Vagina (tissue), 2 donors: ENCODE data around the gene SLFN11.
"Not testable (repeated sequence)": the region's sequence is repeated elsewhere in the genome, so short reads cannot be mapped to it uniquely, and the experiment has no call there.

Experiments
- POLR2A ChIP-seq, 2 donors: fragments of 450-650 bp; IDR thresholded peaks; one replicate each; pipeline ENCODE4 v1.6.1; 2017; ENCODE audit warnings: antibody characterized with exemption in 2 of 2, mild to moderate bottlenecking in 2 of 2, moderate library complexity in 2 of 2
- POLR2AphosphoS5 ChIP-seq, 2 donors: sonication (generic); formaldehyde crosslinking; IDR thresholded peaks; one replicate each; pipeline ENCODE4 v1.9.0; 2017; ENCODE audit warnings: antibody characterized with exemption in 2 of 2, mild to moderate bottlenecking in 2 of 2, low read depth in 1 of 2; ENCODE audit not compliant: insufficient read depth in 1 of 2
- TF ChIP-seq, protein P1 (sequence below), 3 experiments: fragments of 450-650 bp in 2 of 3; fragments of 200-600 bp in 1 of 3; sonication (generic) in 1 of 3; IDR thresholded peaks; one replicate each; pipeline ENCODE4 v1.5.1; 2017 to 2019; ENCODE audit warnings: antibody characterized with exemption in 3 of 3, mild to moderate bottlenecking in 2 of 3, moderate library complexity in 2 of 3

DNA sequence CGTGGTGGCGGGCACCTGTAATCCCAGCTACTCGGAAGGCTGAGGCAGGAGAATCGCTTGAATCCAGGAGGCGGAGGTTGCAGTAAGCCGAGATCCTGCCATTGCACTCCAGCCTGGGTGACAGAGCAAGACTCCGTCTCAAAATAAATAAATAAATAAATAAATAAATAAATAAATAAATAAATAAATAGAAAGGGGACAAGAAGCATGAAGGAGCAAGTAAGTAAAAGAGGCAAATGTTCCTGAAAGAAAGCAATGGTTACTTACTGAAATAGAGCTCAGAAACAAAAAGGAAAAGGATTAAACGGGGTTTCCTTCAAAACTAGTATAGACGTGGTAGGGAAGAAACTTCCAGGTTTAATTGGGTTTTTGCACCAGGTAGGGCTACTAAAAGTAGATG, 47.6 kb upstream of the SLFN11 start:
- TF ChIP-seq POLR2AphosphoS5 (IDR thresholded peaks at IDR 0.05; ENCODE audit: insufficient read depth in 1 of 2, low read depth in 1 of 2); POLR2A (IDR thresholded peaks at IDR 0.05): not testable (repeated sequence)
- TF ChIP-seq, protein P1, sequence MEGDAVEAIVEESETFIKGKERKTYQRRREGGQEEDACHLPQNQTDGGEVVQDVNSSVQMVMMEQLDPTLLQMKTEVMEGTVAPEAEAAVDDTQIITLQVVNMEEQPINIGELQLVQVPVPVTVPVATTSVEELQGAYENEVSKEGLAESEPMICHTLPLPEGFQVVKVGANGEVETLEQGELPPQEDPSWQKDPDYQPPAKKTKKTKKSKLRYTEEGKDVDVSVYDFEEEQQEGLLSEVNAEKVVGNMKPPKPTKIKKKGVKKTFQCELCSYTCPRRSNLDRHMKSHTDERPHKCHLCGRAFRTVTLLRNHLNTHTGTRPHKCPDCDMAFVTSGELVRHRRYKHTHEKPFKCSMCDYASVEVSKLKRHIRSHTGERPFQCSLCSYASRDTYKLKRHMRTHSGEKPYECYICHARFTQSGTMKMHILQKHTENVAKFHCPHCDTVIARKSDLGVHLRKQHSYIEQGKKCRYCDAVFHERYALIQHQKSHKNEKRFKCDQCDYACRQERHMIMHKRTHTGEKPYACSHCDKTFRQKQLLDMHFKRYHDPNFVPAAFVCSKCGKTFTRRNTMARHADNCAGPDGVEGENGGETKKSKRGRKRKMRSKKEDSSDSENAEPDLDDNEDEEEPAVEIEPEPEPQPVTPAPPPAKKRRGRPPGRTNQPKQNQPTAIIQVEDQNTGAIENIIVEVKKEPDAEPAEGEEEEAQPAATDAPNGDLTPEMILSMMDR (IDR thresholded peaks at IDR 0.05): not testable (repeated sequence)
